Lung (tissue), 12 donors: Measurements from ENCODE around the gene CELF3. TPM values are rescaled to one million over a fixed set of nuclear protein-coding genes. Genes with fewer than 3 reads are reported as not detected.

Source experiments
- ATAC-seq: fragments of 200-7000 bp; cut with Tn5 transposase; one replicate; pipeline ENCODE4 v1.9.1; 2020; ENCODE audit warnings: moderate number of reproducible peaks; ENCODE audit not compliant: insufficient read depth, low FRiP score
- DNase-seq, 3 donors: peaks; one replicate each; pipeline ENCODE4 v3.0.0-alpha.2; 2013 to 2017
- H3K27ac ChIP-seq, 2 donors: one replicate each; pipeline ENCODE4 v1.5.1; 2013; ENCODE audit warnings: mild to moderate bottlenecking in 2 of 2, moderate library complexity in 2 of 2, control low read depth in 1 of 2, inconsistent platforms in 1 of 2, low read depth in 1 of 2, low read length in 1 of 2
- H3K27me3 ChIP-seq, 3 donors: one replicate each; pipeline ENCODE4 v1.5.1; 2013; ENCODE audit warnings: low read length in 2 of 3; ENCODE audit not compliant: control insufficient read depth in 3 of 3, insufficient read depth in 3 of 3
- H3K36me3 ChIP-seq, 4 donors: one replicate each; pipeline ENCODE4 v1.5.1; 2013; ENCODE audit warnings: low read length in 4 of 4, mild to moderate bottlenecking in 1 of 4, moderate library complexity in 1 of 4; ENCODE audit not compliant: control insufficient read depth in 4 of 4, insufficient read depth in 4 of 4
- H3K4me1 ChIP-seq, 5 donors: one replicate each; pipeline ENCODE4 v1.5.1; 2013; ENCODE audit warnings: low read length in 5 of 5, mild to moderate bottlenecking in 2 of 5, moderate library complexity in 1 of 5; ENCODE audit not compliant: control insufficient read depth in 5 of 5, insufficient read depth in 5 of 5
- H3K4me3 ChIP-seq: one replicate; pipeline ENCODE4 v1.5.1; 2013; ENCODE audit warnings: mild to moderate bottlenecking, control low read depth, moderate library complexity
- H3K9ac ChIP-seq, 2 donors: one replicate each; pipeline ENCODE4 v1.5.1; 2013; ENCODE audit warnings: low read length in 2 of 2, control low read depth in 1 of 2; ENCODE audit not compliant: insufficient read depth in 1 of 2
- H3K9me3 ChIP-seq, 4 donors: one replicate each; pipeline ENCODE4 v1.5.1; 2013; ENCODE audit warnings: low read length in 3 of 4, mild to moderate bottlenecking in 1 of 4, moderate library complexity in 1 of 4; ENCODE audit not compliant: control insufficient read depth in 4 of 4, insufficient read depth in 3 of 4
- CTCF ChIP-seq: IDR thresholded peaks from 2 replicates; pipeline ENCODE4 v1.5.1; 2012; ENCODE audit warnings: mild to moderate bottlenecking; ENCODE audit errors: control extremely low read depth, extremely low read depth
- WGBS, 2 donors: extraction: QIAGEN DNeasy Blood & Tissue Kit; methylation state at CpG; one replicate each; pipeline ENCODE4 v1.1.7; 2013; 5-methylcytosine and 5-hydroxymethylcytosine counted together
- polyA plus RNA-seq, 2 donors: library from polyadenylated mRNA; stranded (reverse); fragments of 200-250 nt; gene quantifications; one replicate each; pipeline ENCODE4 v1.2.1, GENCODE V29; 2013
- total RNA-seq, 2 donors: library from RNA; depleted of rRNA in 1 of 2; stranded (reverse); fragments of >200 nt in 1 of 2; gene quantifications; one replicate each; pipeline ENCODE4 v1.2.1, GENCODE V29; 2014 to 2021
- donor health status: control.
- donor health status: control.
- donor health status: Bipolar disorder and iron deficiency.
- donor health status: healthy.
- donor health status: DM: yes; HTN: yes; CAD: no.

The CELF3 gene
- total and polyA plus RNA-seq, 4 donors, result 0.06 to 0.31 (median 0.10) TPM

DNA sequence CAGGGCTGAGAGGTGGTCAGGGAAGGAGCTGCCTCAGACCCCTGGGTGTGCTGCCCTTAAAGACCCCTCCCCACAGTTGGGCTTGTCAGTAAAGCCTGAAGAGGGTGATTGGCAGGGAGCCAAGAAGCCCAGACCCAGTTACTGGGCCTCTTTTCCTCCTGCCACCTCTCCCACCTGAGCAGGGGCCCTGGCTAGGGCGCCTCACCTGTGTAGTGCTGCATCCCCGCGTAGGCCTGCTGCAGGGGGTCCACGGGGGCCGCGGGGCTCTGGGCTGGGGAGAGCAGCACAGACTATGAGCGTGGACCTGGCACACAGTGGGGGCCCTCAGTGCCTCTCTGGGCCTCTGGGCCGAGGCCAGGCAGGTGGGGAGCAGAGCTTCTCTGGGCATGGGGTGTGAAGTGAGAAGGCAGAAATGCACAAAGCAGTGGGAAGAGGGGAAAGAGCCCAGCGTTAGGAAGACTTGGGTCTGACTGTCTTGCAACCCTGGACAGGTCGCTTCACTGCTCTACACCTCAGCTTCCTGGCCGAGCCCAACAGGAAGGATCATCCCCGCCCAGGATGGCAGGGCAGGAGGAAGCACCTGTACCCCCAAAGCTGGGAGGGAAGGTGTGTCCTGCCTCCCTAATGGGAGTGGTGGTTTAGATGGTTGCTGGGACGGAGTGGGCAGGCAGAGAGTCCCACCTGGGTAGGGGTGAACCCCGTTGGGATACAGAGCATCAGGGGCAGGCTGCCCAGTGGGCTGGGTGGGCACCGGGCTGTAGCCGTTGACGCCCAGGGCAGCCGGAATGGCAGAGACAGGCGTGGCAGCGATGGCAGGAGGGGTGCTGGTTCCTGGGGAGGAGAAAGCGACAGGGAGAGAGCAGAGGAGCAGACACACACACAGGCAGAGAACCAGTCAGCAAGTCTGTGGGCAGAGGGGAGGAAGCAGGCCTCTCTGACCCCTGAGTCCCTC, 9.9 kb downstream of the CELF3 start:
- no peak for ATAC-seq
- no peak for TF ChIP-seq CTCF
- Histone ChIP-seq H3K4me3 (no peak overlapping the region), H3K27ac (no peak overlapping the region), H3K4me1 (no peaks in the 10 kb centered on the region), H3K27me3 (no peaks in the 10 kb centered on the region), H3K9me3 (peaks cover 0 to 2% (median 0%) of the 10 kb centered on the region in 4 donors), H3K36me3 (peaks cover 0 to 2% (median 0%) of the 10 kb centered on the region in 4 donors), H3K9ac (no peak overlapping the region)
- no peak for DNase-seq
- WGBS, 2 donors, result 62 to 68% methylated on average over 21 of the region's 21 CpGs

DNA sequence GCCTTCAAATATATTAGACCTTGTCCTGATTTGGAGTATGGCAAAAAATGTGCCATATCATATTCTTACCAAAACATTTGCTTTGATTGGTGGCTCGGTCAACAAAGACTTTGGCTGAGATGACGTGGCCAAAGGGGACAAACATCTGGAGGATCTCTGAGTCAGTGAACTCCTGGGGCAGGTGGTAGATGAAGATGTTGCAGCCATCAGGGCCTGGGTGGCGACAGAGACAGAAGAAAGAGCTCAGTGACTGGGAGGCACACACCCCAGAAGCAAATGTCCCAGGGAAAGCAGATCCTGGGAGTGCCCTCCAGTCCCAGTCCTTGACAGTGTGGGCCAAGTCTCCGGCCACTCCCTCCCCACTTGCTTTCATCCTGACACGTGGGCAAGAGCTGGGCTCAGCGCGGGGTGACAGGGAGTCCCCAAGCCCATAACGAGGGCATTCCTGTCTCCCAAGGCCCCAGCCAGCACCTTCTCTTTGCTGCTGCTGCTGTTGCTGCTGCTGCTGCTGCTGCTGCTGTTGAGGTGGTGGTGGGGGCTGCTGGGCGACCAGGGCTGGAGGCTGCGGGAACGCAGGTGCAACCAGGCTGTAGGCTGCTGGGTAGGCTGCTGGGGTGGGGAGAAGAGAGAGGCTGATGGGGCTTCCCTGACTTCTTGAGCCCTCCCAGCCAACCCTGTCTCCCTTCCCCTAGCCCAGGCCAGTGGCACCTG, 10.7 kb downstream of the CELF3 start:
- no peak for TF ChIP-seq CTCF
- no peak overlapping the region for H3K27ac ChIP-seq
- no peaks in the 10 kb centered on the region for H3K27me3 ChIP-seq
- DNase-seq, result no peak
- H3K9ac ChIP-seq, result no peak overlapping the region
- no peak for ATAC-seq
- H3K4me3 ChIP-seq, result no peak overlapping the region
- WGBS, 2 donors, result 69 to 76% methylated on average over 10 to 11 of the region's 11 CpGs
- H3K9me3 ChIP-seq, result peaks cover 0 to 2% (median 0%) of the 10 kb centered on the region in 4 donors
- peaks cover 4 to 10% (median 6%) of the 10 kb centered on the region in 4 donors for H3K36me3 ChIP-seq
- H3K4me1 ChIP-seq, result no peaks in the 10 kb centered on the region

DNA sequence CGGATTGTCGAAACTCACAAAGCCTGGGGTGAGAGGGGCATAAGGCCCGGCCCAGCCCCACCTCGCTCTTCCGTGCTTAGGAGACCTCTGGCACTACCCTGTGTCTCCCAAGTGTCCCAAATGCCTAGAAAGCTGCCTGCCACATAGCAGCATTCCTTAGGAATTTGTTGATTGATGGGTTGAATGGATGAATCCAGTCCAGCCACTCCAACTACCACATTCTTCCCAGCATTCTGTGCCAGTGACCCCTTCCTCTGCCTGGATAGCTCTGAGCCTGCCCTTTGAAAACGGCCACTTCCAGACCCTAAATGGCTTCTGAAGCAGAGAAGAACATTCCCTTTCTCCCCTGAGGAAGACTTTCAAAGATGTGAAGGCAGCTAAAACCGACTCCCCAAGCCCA, 11.5 kb downstream of the CELF3 start:
- ATAC-seq (no peak), DNase-seq (no peak)
- Histone ChIP-seq H3K4me1 (no peaks in the 10 kb centered on the region), H3K9ac (no peak overlapping the region), H3K4me3 (no peak overlapping the region), H3K36me3 (peaks cover 6 to 12% (median 10%) of the 10 kb centered on the region in 4 donors), H3K9me3 (peaks cover 0 to 2% (median 0%) of the 10 kb centered on the region in 4 donors), H3K27ac (no peak overlapping the region), H3K27me3 (no peaks in the 10 kb centered on the region)
- TF ChIP-seq CTCF, result no peak
- WGBS, 2 donors, result 86 to 97% methylated on average over 7 of the region's 7 CpGs
